ENCODE results near the gene PSMB5.

DNA sequence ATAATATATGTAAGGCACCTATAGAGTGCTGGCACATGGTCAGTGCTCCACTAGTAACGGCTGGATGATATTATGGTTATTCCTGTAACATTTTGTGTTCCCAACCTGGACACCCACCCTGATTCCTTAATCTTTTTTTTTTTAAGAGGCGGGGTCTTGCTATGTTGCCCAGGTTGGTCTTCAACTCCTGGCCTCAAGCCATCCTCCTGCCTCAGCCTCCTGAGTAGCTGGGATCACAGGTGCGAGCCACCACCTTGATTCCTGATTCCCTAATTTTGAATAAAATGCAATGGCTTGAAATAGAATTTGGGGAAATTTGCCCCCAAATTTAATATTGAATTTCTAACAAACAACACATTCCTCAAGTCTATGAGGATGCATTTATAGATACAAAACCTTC is 32.1 kb downstream of the PSMB5 start:
- TF ChIP-seq, protein P1, sequence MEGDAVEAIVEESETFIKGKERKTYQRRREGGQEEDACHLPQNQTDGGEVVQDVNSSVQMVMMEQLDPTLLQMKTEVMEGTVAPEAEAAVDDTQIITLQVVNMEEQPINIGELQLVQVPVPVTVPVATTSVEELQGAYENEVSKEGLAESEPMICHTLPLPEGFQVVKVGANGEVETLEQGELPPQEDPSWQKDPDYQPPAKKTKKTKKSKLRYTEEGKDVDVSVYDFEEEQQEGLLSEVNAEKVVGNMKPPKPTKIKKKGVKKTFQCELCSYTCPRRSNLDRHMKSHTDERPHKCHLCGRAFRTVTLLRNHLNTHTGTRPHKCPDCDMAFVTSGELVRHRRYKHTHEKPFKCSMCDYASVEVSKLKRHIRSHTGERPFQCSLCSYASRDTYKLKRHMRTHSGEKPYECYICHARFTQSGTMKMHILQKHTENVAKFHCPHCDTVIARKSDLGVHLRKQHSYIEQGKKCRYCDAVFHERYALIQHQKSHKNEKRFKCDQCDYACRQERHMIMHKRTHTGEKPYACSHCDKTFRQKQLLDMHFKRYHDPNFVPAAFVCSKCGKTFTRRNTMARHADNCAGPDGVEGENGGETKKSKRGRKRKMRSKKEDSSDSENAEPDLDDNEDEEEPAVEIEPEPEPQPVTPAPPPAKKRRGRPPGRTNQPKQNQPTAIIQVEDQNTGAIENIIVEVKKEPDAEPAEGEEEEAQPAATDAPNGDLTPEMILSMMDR (IDR thresholded peaks at IDR 0.05), result no peak
- TF ChIP-seq POLR2A (IDR thresholded peaks at IDR 0.05), result no peak

All from adrenal gland (tissue), 5 donors.